ENCODE results near the gene CCDC110. TPM values are rescaled to one million over a fixed set of nuclear protein-coding genes. Genes with fewer than 3 reads are reported as not detected.

Gene CCDC110
- 0.43 and 0.53 TPM in 2 replicates for total RNA-seq

DNA sequence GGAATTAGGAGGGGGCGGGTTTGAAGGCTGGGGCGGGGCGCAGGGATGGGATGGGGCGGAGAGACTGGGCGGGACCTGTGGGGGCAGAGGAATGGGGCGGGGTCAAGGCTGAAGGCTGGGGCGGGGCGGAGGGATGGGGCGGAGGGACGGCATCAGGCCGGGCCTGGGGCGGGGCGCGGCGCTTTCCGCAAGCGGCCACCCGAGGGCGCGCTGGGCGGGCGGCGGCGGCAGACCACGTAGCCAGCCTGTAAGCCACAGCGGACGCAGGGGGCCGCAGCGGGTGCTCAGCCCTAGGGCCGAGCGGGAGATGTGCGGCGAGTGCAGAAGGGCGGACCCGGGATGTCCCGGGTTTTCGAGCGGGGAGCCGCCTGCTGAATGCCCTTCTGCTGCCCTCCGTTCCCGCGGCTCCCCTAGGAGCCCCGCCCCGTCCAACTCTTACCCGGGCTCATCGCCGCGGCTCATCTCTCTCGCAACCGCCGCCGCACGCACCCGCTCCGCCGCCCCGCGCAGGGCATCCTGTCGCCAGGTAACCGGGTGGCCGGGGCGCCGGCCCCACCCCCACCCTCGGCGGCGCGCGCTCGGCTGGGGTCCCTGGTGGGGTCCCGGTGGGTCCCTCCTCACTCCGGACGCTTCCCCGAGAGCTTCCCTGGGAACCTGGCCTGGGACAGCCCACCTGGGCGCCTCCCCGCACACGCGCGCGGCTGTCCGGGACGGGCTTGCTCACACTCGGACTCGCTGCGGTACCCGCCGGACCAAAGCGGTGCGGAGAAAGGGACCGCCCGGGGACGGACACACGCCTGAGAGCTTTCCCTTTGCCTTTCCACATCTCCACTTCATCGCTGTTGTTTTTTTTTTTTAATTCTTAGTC lies at the start of gene CCDC110:
TSS of gene CCDC110 (minus strand) at position 499 of the 868 bp plus-strand sequence. CDS start at position 449, 50 bp downstream.

DNA sequence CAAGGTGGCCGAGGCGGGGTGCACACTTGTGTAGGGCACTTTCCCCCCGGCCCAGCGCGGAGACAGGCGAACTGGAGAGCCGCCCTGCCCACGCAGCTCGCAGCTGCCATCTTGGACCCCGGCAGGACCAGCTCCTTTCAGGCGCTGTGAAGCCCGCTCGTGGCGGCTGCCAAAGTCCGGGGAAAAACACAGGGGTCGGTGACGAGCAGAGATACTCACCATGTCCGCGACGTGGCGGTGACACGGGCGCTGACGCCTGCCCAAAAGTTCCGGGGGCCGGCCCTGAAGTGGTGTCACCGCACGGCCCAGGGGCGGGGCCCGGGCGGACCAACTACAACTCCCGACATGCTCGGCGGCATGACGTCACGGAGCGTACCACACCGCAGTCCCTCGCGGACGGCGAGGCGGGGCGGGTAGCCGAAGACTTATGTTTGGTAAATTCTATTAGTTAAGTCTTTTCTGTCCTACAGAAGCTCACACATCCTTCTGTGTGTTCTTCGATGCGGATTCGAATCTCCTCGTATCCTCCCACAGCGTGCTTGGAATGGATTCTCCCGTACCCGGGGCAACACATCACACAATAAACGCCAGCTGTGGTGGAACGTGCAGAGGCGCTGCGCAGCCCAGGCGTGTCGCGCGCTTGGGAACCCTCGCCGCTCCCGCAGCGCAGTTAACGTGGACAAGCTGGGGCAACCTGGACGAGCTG lies 45.7 kb downstream of the CCDC110 start, which contains the start of gene UFSP2:
TSS of gene UFSP2 (minus strand) at position 318 of the 706 bp plus-strand sequence. CDS start at position 222, 96 bp downstream.

DNA sequence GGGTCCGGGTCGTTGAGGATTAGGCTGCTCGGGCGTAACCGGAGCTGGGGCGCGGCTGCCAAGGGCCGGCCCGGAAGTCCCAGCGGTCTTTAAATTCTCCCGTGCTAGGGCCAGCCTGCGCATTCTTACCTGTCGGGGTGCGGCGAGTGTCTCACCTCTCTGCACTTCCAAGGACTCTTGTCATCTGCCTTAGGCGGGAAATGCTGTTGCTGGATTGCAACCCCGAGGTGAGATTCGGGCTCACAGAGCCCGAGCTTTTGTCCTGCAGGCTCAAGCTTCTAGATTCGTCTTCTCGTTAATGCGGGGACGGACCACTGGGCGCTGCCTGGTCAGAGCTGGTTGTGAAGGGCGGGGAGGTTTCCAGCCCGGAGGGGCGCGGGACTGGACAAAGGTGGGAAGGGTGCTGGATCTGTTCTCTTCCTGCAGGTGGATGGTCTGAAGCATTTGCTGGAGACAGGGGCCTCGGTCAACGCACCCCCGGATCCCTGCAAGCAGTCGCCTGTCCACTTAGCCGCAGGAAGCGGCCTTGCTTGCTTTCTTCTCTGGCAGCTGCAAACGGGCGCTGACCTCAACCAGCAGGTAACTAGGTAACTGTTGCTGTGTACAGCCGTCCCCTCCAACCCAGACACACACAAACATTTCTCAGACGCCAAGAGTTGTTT lies 74.7 kb downstream of the CCDC110 start, which contains the start of gene ANKRD37:
TSS of gene ANKRD37 (plus strand) at position 118 of the 662 bp plus-strand sequence. CDS start at position 201, 83 bp downstream.

DNA sequence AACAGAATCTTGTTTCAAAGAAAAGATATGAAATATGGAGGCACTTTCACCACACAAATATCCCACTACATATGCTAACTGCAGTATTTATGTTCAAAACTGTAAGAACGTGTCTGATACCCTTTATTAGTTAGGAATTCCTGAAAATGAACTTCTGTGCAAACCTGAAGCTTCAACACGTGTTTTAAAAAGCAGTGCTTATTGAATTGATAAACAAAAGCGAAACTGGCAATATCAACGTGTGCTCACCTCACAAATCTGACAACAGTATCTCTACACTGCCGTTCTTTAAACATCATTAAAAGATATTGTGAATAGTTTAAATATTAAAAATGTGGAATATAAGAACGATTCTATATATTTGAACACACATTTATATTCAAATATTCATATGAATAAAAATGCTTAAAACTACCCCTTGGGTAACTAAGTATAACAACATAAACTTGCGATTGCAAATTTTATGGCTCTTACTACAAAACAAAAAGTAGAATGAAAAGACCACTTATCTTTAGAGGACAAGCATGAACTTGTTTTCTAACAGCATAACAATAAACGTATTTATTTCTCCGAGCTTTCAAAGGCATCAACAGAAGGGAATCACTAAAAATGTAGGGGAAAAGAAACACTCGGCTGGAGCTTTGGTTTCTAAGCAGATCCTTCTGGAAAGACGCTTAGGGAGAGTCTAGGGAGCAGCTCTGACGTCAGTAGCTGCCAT lies 76.1 kb downstream of the CCDC110 start, which contains the start of gene LRP2BP:
TSS of gene LRP2BP (minus strand) at position 687 of the 718 bp plus-strand sequence. CDS start 17,738 bp downstream, outside the sequence.

Small RNA genes within 50 kb of the gene (small RNA-seq; reads per million reads assigned to genes)
- not detected for gene RF00019

Other genes starting within 250 kb of the CCDC110 start
- 0.53 and 0.57 TPM in 2 replicates for gene LRP2BP, start 75.8 kb downstream of the CCDC110 start, total RNA-seq
- gene ANKRD37, start 74.9 kb downstream of the CCDC110 start, total RNA-seq = 8.1 and 9.6 TPM in 2 replicates
- 40.8 and 40.9 TPM in 2 replicates for gene UFSP2, start 45.8 kb downstream of the CCDC110 start, total RNA-seq
- gene PDLIM3, start 63.8 kb upstream of the CCDC110 start, total RNA-seq = 18.2 and 34.6 TPM in 2 replicates

Measured in thoracic aorta endothelial cell (primary cell).